OCI-LY3 (cell line): Measurements from ENCODE around the gene HECTD1.
"Not testable (repeated sequence)": the region's sequence is repeated elsewhere in the genome, so short reads cannot be mapped to it uniquely, and the experiment has no call there.

Source experiments
- H2AFZ ChIP-seq: fragments of 200-600, 300-600 bp; shearing (Covaris generic); 2 replicates; pipeline ENCODE4 v1.6.0; 2014; ENCODE audit warnings: antibody characterized with exemption, low read depth, low read length
- H3K27ac ChIP-seq: fragments of 200-600, 300-600 bp; sonication (generic); 2 replicates; pipeline ENCODE4 v1.5.1; 2014; ENCODE audit warnings: mild to moderate bottlenecking, low read length, moderate library complexity, mixed read lengths
- H3K27me3 ChIP-seq: fragments of 200-600, 300-600 bp; sonication (generic); 2 replicates; pipeline ENCODE4 v1.6.1; 2014; ENCODE audit warnings: low read depth, low read length, mixed read lengths
- H3K36me3 ChIP-seq: fragments of 200-600, 300-600 bp; sonication (generic); replicated peaks from 2 replicates; pipeline ENCODE3; 2014; ENCODE audit warnings: low read depth, low read length, mixed read lengths
- H3K4me1 ChIP-seq: fragments of 300-600, 200-600 bp; sonication (generic); 2 replicates; pipeline ENCODE4 v1.6.1; 2014; ENCODE audit warnings: low read length, mixed read lengths
- H3K4me2 ChIP-seq: fragments of 200-600, 300-600 bp; sonication (generic); 2 replicates; pipeline ENCODE4 v1.6.1; 2014; ENCODE audit warnings: low read length, mixed read lengths
- H3K4me3 ChIP-seq: fragments of 300-600, 200-600 bp; sonication (generic); 2 replicates; pipeline ENCODE4 v1.5.1; 2014; ENCODE audit warnings: antibody characterized with exemption, mild to moderate bottlenecking, low read length, moderate library complexity
- H3K79me2 ChIP-seq: fragments of 300-600, 200-600 bp; shearing (Covaris generic); 2 replicates; pipeline ENCODE4 v1.6.1; 2014; ENCODE audit warnings: mild to moderate bottlenecking, low read length, mixed read lengths
- H3K9ac ChIP-seq: fragments of 300-600, 200-600 bp; shearing (Covaris generic); 2 replicates; pipeline ENCODE4 v1.6.0; 2014; ENCODE audit warnings: mild to moderate bottlenecking, low read length, moderate library complexity
- H3K9me3 ChIP-seq: fragments of 200-600, 300-600 bp; shearing (Covaris generic); 2 replicates; pipeline ENCODE4 v1.6.1; 2014; ENCODE audit warnings: low read length, mixed read lengths; ENCODE audit not compliant: insufficient read depth
- H4K20me1 ChIP-seq: fragments of 200-600, 300-600 bp; sonication (generic); 2 replicates; pipeline ENCODE4 v1.6.1; 2016; ENCODE audit warnings: low read length, mixed read lengths; ENCODE audit not compliant: insufficient read depth
- CTCF ChIP-seq: fragments of 200-600, 300-600 bp; sonication (generic); IDR thresholded peaks from 2 replicates; pipeline ENCODE4 v1.5.1; 2014; ENCODE audit warnings: antibody characterized with exemption, low read length, low read depth
- EZH2phosphoT487 ChIP-seq: fragments of 200-600 bp; shearing (Covaris generic); IDR thresholded peaks from 2 replicates; pipeline ENCODE4 v1.6.1; 2018; ENCODE audit warnings: antibody characterized with exemption, mixed run types, low read depth

The HECTD1 gene

GRCh38 chr14:31207755-31208545 lies at the start of gene HECTD1:
Gene HECTD1, minus strand, starts transcription at chr14:31207793. Its CDS starts 1,857 bp downstream, at chr14:31205936.
- Histone ChIP-seq H4K20me1 (peaks cover 20% of the 10 kb centered on the region), H3K4me1 (peaks cover 22% of the 10 kb centered on the region), H3K79me2 (peaks cover 42% of the 10 kb centered on the region), H3K36me3 (peaks cover 8% of the 10 kb centered on the region), H3K9ac (peak within 1 kb of the TSS; percentile 86), H3K27me3 (no peaks in the 10 kb centered on the region), H3K4me2 (peak within 1 kb of the TSS; percentile 87), H2AFZ (peak within 1 kb of the TSS; percentile 71), H3K4me3 (peak within 1 kb of the TSS; percentile 89), H3K27ac (peak within 1 kb of the TSS; percentile 92), H3K9me3 (no peaks in the 10 kb centered on the region)
- TF ChIP-seq CTCF (peak; percentile 57), EZH2phosphoT487 (no peak)

GRCh38 chr14:31257244-31257553 lies 49.6 kb upstream of the HECTD1 start:
- Histone ChIP-seq H3K4me1 (peaks cover 21% of the 10 kb centered on the region), H3K79me2 (no peaks in the 10 kb centered on the region), H3K9me3 (no peaks in the 10 kb centered on the region), H3K36me3 (no peaks in the 10 kb centered on the region), H3K27me3 (no peaks in the 10 kb centered on the region), H4K20me1 (no peaks in the 10 kb centered on the region), H3K27ac (no peak overlapping the region), H3K4me3 (no peak overlapping the region), H3K9ac (no peak overlapping the region), H3K4me2 (peak overlapping the region; percentile 20), H2AFZ (no peak overlapping the region)
- TF ChIP-seq EZH2phosphoT487: no peak

DNA sequence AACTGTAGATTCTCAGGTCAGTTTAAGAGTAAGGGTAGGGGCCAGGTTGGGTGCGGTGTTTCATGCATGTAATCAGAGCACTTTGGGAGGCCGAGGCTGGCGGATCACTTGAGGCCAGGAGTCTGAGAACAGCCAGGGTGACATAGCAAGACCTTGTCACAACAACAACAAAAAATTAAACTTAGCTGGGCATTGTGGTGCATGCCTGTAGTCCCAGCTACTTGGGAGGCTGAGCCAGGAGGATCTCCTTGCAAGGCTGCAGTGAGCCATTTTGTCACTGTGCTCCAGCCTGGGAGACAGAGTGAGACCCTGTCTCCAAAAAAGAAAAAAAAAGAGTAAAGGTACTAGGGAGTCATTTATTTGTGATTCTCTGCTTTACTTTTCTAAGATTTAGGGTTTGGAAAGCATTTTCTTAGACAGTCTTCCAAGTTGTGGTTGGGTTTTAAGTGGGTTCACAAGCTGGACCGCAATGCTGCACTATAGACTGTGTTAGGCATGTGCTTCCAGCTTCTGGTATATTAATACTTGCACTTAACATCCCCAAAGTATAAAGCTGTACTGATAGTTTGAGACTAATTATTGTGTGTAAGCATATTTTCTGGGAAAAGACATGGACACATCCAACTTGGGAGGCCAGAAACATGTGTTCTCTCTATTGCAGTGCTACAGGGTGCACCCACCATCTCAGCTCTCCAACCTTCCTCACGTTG lies 49.1 kb upstream of the HECTD1 start:
- Histone ChIP-seq H3K9ac (no peak overlapping the region), H4K20me1 (no peaks in the 10 kb centered on the region), H3K27ac (no peak overlapping the region), H3K4me2 (peak overlapping the region; percentile 20), H3K4me1 (peaks cover 16% of the 10 kb centered on the region), H3K27me3 (no peaks in the 10 kb centered on the region), H3K9me3 (no peaks in the 10 kb centered on the region), H3K36me3 (no peaks in the 10 kb centered on the region), H2AFZ (no peak overlapping the region), H3K79me2 (no peaks in the 10 kb centered on the region), H3K4me3 (no peak overlapping the region)
- TF ChIP-seq EZH2phosphoT487 (no peak), CTCF (no peak)

- H3K9me3 ChIP-seq, H4K20me1 ChIP-seq, H3K27me3 ChIP-seq, H3K4me2 ChIP-seq, H3K9ac ChIP-seq, H2AFZ ChIP-seq, H3K79me2 ChIP-seq, H3K27ac ChIP-seq, H3K4me3 ChIP-seq, H3K36me3 ChIP-seq: not testable (repeated sequence)
- H3K4me1 ChIP-seq: peaks cover 11% of the 10 kb centered on the region
Observed at GRCh38 chr14:31255918-31256317, 48.3 kb upstream of the HECTD1 start.

DNA sequence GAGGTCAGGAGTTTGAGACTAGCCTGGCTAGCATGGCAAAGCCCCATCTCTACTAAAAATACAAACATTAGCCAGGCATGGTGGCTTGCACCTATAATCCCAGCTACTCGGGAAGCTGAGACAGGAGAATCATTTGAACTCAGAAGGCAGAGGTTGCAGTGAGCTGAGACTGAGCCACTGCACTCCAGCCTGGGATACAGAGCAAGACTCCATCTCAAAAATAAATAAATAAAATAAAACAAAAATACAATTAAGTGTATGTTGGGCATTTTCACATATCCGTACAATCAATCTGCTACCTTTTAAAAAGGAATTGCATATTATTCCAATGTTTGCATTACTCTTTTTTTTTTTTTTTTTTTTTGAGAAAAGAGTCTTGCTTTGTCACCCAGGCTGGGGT lies 47.7 kb upstream of the HECTD1 start:
- peaks cover 11% of the 10 kb centered on the region for H3K4me1 ChIP-seq
- H3K4me3 ChIP-seq: no peak overlapping the region
- H3K79me2 ChIP-seq: no peaks in the 10 kb centered on the region
- no peak overlapping the region for H3K4me2 ChIP-seq
- H3K36me3 ChIP-seq: no peaks in the 10 kb centered on the region
- H3K27me3 ChIP-seq: no peaks in the 10 kb centered on the region
- H4K20me1 ChIP-seq: no peaks in the 10 kb centered on the region
- no peak overlapping the region for H3K9ac ChIP-seq
- H3K9me3 ChIP-seq: no peaks in the 10 kb centered on the region
- TF ChIP-seq CTCF: no peak
- TF ChIP-seq EZH2phosphoT487: no peak
- H3K27ac ChIP-seq: no peak overlapping the region
- H2AFZ ChIP-seq: no peak overlapping the region
